ENCODE data around the gene SLC35G6. TPM values are rescaled to one million over a fixed set of nuclear protein-coding genes. Genes with fewer than 3 reads are reported as not detected.

The SLC35G6 gene
- total RNA-seq, 4 donors from 2014 or later: not detected

- no peak for ATAC-seq (ENCODE audit: low FRiP score)
- no peak for DNase-seq (ENCODE audit: low spot score)
- TF ChIP-seq CTCF (IDR thresholded peaks at IDR 0.05): no peak
Measured at GRCh38 chr17:7493941-7494340, 12.7 kb downstream of the SLC35G6 start.

GRCh38 chr17:7495906-7496434, 14.7 kb downstream of the SLC35G6 start:
- TF ChIP-seq CTCF (IDR thresholded peaks at IDR 0.05): no peak
- DNase-seq (ENCODE audit: low spot score): no peak
- ATAC-seq (ENCODE audit: low FRiP score): no peak

- no peak for DNase-seq (ENCODE audit: low spot score)
- ATAC-seq (ENCODE audit: low FRiP score): no peak
- TF ChIP-seq CTCF (IDR thresholded peaks at IDR 0.05): no peak
Measured at GRCh38 chr17:7496470-7497183, 15.4 kb downstream of the SLC35G6 start.

GRCh38 chr17:7497228-7497627, 16.0 kb downstream of the SLC35G6 start:
- no peak for TF ChIP-seq CTCF (IDR thresholded peaks at IDR 0.05)
- peak; percentile 24 for ATAC-seq (ENCODE audit: low FRiP score)
- no peak for DNase-seq (ENCODE audit: low spot score)

GRCh38 chr17:7497636-7498035, 16.4 kb downstream of the SLC35G6 start:
- no peak for ATAC-seq (ENCODE audit: low FRiP score)
- DNase-seq (ENCODE audit: low spot score): no peak
- TF ChIP-seq CTCF (IDR thresholded peaks at IDR 0.05): no peak

GRCh38 chr17:7499161-7499560, 17.9 kb downstream of the SLC35G6 start:
- TF ChIP-seq CTCF (IDR thresholded peaks at IDR 0.05): no peak
- ATAC-seq (ENCODE audit: low FRiP score): no peak
- DNase-seq (ENCODE audit: low spot score): no peak

GRCh38 chr17:7501729-7502128, 20.5 kb downstream of the SLC35G6 start:
- ATAC-seq (ENCODE audit: low FRiP score) (no peak), DNase-seq (ENCODE audit: low spot score) (no peak)
- TF ChIP-seq CTCF (IDR thresholded peaks at IDR 0.05): no peak

All from omental fat pad (tissue), 4 donors.